HepG2 (cell line): ENCODE data around the gene SNN. TPM values are rescaled to one million over a fixed set of nuclear protein-coding genes. Genes with fewer than 3 reads are reported as not detected.

ENCODE experiments used
- AHR ChIP-seq: IDR thresholded peaks from 2 replicates; pipeline ENCODE4 v1.6.1; 2018; ENCODE audit warnings: missing genetic modification reagents, missing compliant biosample characterization
- CBX1 ChIP-seq: IDR thresholded peaks from one replicate; pipeline ENCODE4 v1.6.1; 2016; ENCODE audit warnings: antibody characterized with exemption, low read depth
- FOXM1 ChIP-seq: sonication (generic); formaldehyde crosslinking; IDR thresholded peaks from 2 replicates; pipeline ENCODE4 v1.5.0; 2020; ENCODE audit warnings: missing genetic modification reagents
- HINFP ChIP-seq: sonication (generic); formaldehyde crosslinking; IDR thresholded peaks from 2 replicates; pipeline ENCODE4 v1.4.0; 2020; ENCODE audit warnings: low read depth, mild to moderate bottlenecking, missing genetic modification reagents
- JUND ChIP-seq: sonication (generic); formaldehyde crosslinking; IDR thresholded peaks from 2 replicates; pipeline ENCODE4 v1.8.0; 2022; ENCODE audit warnings: mild to moderate bottlenecking, missing genetic modification reagents
- MATR3 ChIP-seq: sonication (generic); formaldehyde crosslinking; IDR thresholded peaks from 2 replicates; pipeline ENCODE4 v1.4.0; 2020; ENCODE audit warnings: missing genetic modification reagents
- MBD4 ChIP-seq: IDR thresholded peaks from 2 replicates; pipeline ENCODE4 v1.6.1; 2012; ENCODE audit warnings: low read length, inconsistent platforms, borderline replicate concordance
- MBNL3 ChIP-seq: fragments of 250-450 bp; sonication (Bioruptor Pico); conservative IDR thresholded peaks from 2 replicates; pipeline ENCODE4 v1.8.0; 2022; ENCODE audit warnings: mild to moderate bottlenecking, inconsistent platforms
- NFKBIZ ChIP-seq: IDR thresholded peaks from 2 replicates; pipeline ENCODE4 v1.6.1; 2018; ENCODE audit warnings: missing genetic modification reagents, missing compliant biosample characterization
- PHF8 ChIP-seq: sonication (generic); formaldehyde crosslinking; IDR thresholded peaks from 2 replicates; pipeline ENCODE4 v1.5.0; 2020; ENCODE audit warnings: missing genetic modification reagents
- SMYD3 ChIP-seq: sonication (generic); formaldehyde crosslinking; IDR thresholded peaks from 2 replicates; pipeline ENCODE4 v1.8.1; 2023; ENCODE audit warnings: mild to moderate bottlenecking, missing genetic modification reagents
- TAF15 ChIP-seq: fragments of 200-400 bp; formaldehyde crosslinking; IDR thresholded peaks from one replicate; pipeline ENCODE4 v1.6.1; 2018; ENCODE audit warnings: mild to moderate bottlenecking, low read depth, low read length; ENCODE audit not compliant: poor library complexity, severe bottlenecking
- TBL1XR1 ChIP-seq: fragments of 150-350 bp; IDR thresholded peaks from 2 replicates; pipeline ENCODE4 v1.6.1; 2014; ENCODE audit warnings: borderline replicate concordance, low read length; ENCODE audit not compliant: partially characterized antibody
- ZBTB14 ChIP-seq: sonication (generic); formaldehyde crosslinking; IDR thresholded peaks from 2 replicates; pipeline ENCODE4 v1.4.0; 2020; ENCODE audit warnings: missing genetic modification reagents
- ZFY ChIP-seq: sonication (generic); formaldehyde crosslinking; IDR thresholded peaks from 2 replicates; pipeline ENCODE4 v1.4.0; 2020; ENCODE audit warnings: missing genetic modification reagents
- ZNF18 ChIP-seq: sonication (generic); formaldehyde crosslinking; IDR thresholded peaks from 2 replicates; pipeline ENCODE4 v1.8.0; 2022; ENCODE audit warnings: mild to moderate bottlenecking, missing genetic modification reagents; ENCODE audit not compliant: insufficient replicate concordance
- ZNF253 ChIP-seq: sonication (generic); formaldehyde crosslinking; IDR thresholded peaks from 2 replicates; pipeline ENCODE4 v1.8.0; 2022; ENCODE audit warnings: mild to moderate bottlenecking, missing genetic modification reagents, borderline replicate concordance
- ZNF333 ChIP-seq: sonication (generic); formaldehyde crosslinking; IDR thresholded peaks from 2 replicates; pipeline ENCODE4 v1.4.0; 2020; ENCODE audit warnings: mild to moderate bottlenecking, missing genetic modification reagents, borderline replicate concordance
- ZNF605 ChIP-seq: sonication (generic); formaldehyde crosslinking; IDR thresholded peaks from 2 replicates; pipeline ENCODE4 v1.8.0; 2022; ENCODE audit warnings: mild to moderate bottlenecking, missing genetic modification reagents
- ZNF660 ChIP-seq: sonication (generic); formaldehyde crosslinking; IDR thresholded peaks from 2 replicates; pipeline ENCODE4 v1.5.1; 2020; ENCODE audit warnings: mild to moderate bottlenecking, low read depth, missing genetic modification reagents, borderline replicate concordance
- ZNF720 ChIP-seq: sonication (generic); formaldehyde crosslinking; IDR thresholded peaks from 2 replicates; pipeline ENCODE4 v1.4.0; 2020; ENCODE audit warnings: missing genetic modification reagents
- polyA plus RNA-seq, 8 experiments: library from polyadenylated mRNA; depleted of rRNA in 3 of 8; stranded (reverse) in 7 of 8; unstranded in 1 of 8; fragments of >200 nt; fragmentation: Illumina TruSeq in 4 of 8; extraction: Trizol in 4 of 8; gene quantifications; 2 replicates each; pipeline versions ENCODE4 v1.2.1 to v1.2.3, GENCODE V29; 2011 to 2016; ENCODE audit warnings: low read depth in 4 of 8, missing spikeins in 1 of 8, mixed read lengths in 1 of 8; ENCODE audit not compliant: insufficient read depth in 1 of 8
- total RNA-seq, 5 experiments: library from RNA; depleted of rRNA; stranded (reverse); fragments of >200 nt; fragmentation: Illumina TruSeq; extraction: Trizol; gene quantifications; 2 replicates each; pipeline ENCODE4 v1.2.3, GENCODE V29; 2016; ENCODE audit warnings: low read depth in 1 of 5
- TF ChIP-seq, protein P1 (sequence below): sonication (generic); formaldehyde crosslinking; IDR thresholded peaks from 2 replicates; pipeline ENCODE4 v1.5.0; 2020; ENCODE audit warnings: mild to moderate bottlenecking, missing genetic modification reagents

SNN gene
- total and polyA plus RNA-seq, 2 of the 13 experiments (the other 11 are each of a cell fraction or from before 2014, with no cell fraction given) = 5.2 to 8.4 TPM

GRCh38 chr16:11639925-11640899, 28.0 kb upstream of the SNN start (continued):
- TF ChIP-seq, protein P1, sequence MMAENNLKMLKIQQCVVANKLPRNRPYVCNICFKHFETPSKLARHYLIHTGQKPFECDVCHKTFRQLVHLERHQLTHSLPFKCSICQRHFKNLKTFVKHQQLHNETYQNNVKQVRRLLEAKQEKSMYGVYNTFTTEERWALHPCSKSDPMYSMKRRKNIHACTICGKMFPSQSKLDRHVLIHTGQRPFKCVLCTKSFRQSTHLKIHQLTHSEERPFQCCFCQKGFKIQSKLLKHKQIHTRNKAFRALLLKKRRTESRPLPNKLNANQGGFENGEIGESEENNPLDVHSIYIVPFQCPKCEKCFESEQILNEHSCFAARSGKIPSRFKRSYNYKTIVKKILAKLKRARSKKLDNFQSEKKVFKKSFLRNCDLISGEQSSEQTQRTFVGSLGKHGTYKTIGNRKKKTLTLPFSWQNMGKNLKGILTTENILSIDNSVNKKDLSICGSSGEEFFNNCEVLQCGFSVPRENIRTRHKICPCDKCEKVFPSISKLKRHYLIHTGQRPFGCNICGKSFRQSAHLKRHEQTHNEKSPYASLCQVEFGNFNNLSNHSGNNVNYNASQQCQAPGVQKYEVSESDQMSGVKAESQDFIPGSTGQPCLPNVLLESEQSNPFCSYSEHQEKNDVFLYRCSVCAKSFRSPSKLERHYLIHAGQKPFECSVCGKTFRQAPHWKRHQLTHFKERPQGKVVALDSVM (CRISPR knock-in tag) = no peak; the same call in 1 of the 2 replicates
- peak; percentile 20; the same call in 1 of the 2 replicates for TF ChIP-seq ZNF720 (CRISPR knock-in tag)
- peak; percentile 83 for TF ChIP-seq JUND
- no peak for TF ChIP-seq AHR (CRISPR knock-in tag)
- TF ChIP-seq ZNF605 (CRISPR knock-in tag) = peak; percentile 56; the same call in 1 of the 2 replicates
- TF ChIP-seq ZBTB14 (CRISPR knock-in tag) = no peak
- TF ChIP-seq CBX1 = peak; percentile 17
- 0 out of 2 replicates have a peak, but pooled peaks have one; percentile 79 for TF ChIP-seq ZNF333 (CRISPR knock-in tag)
- TF ChIP-seq TAF15 = no peak
- TF ChIP-seq ZNF18 (CRISPR knock-in tag) = peak; percentile 54
- peak; percentile 53; the same call in 1 of the 2 replicates for TF ChIP-seq ZFY
- TF ChIP-seq MATR3 = no peak
- no peak for TF ChIP-seq FOXM1 (CRISPR knock-in tag)
- no peak for TF ChIP-seq TBL1XR1
- peak; percentile 84; the same call in 1 of the 2 replicates for TF ChIP-seq SMYD3
- TF ChIP-seq NFKBIZ (CRISPR knock-in tag) = peak; percentile 68; the same call in 1 of the 2 replicates
- TF ChIP-seq HINFP (CRISPR knock-in tag) = no peak; the same call in 1 of the 2 replicates
- no peak for TF ChIP-seq ZNF660 (CRISPR knock-in tag)
- no peak for TF ChIP-seq MBD4
- TF ChIP-seq ZNF253 (CRISPR knock-in tag) = no peak
- no peak for TF ChIP-seq PHF8 (CRISPR knock-in tag)
- no peak for TF ChIP-seq MBNL3 (CRISPR knock-in tag)
